HG03520 (cell line): Measurements from ENCODE around the gene CD209.

ENCODE experiments used
- ATAC-seq: cut with Tn5 transposase; IDR thresholded peaks from one replicate; pipeline ENCODE4 v1.9.1; 2021; ENCODE audit warnings: mild to moderate bottlenecking, moderate library complexity; ENCODE audit not compliant: unreplicated experiment

Gene CD209

GRCh38 chr19:7706188-7706954 is 41.0 kb downstream of the CD209 start:
- no peak for ATAC-seq

DNA sequence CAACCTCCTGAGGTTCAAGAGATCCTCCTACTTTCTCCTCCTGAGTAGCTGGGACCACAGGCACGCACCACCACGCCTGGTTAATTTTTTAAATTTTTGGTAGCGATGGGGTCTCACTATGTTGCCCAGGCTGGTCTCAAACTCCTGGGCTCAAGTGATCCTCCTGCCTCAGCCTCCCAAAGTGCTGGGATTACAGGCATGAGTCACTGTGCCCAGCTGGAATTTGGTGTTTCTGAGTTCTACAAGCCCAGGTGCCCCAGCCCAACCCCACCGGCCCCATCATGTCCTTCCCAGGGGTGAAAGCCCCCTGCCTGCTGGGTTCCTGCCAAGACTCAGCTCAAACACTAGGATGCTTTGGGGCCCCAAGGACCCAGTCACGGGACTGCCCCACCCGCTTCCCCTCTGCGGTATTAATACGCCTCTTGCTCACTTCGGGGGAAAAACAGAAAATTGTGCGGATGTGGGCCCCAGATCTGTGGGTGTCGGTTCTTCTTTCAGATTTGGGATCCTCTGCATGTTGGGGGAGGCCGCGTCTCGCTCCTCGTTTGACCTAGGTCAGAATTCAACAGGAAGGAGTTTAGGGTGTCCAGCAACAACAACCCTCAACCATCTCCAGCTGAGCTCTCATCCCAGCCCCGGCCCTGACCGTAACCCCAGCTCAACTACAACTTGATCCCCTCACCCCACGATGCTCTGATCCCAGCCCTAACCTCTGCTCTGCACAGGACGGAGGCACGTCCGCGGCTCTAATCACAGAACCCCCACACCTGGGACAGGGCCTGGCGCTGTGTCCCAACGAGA is 41.7 kb downstream of the CD209 start:
- ATAC-seq, result no peak

- ATAC-seq, result no peak
Measured at GRCh38 chr19:7704280-7705060, 42.9 kb downstream of the CD209 start.

- ATAC-seq, result no peak
Measured at GRCh38 chr19:7703332-7703731, 44.0 kb downstream of the CD209 start.

DNA sequence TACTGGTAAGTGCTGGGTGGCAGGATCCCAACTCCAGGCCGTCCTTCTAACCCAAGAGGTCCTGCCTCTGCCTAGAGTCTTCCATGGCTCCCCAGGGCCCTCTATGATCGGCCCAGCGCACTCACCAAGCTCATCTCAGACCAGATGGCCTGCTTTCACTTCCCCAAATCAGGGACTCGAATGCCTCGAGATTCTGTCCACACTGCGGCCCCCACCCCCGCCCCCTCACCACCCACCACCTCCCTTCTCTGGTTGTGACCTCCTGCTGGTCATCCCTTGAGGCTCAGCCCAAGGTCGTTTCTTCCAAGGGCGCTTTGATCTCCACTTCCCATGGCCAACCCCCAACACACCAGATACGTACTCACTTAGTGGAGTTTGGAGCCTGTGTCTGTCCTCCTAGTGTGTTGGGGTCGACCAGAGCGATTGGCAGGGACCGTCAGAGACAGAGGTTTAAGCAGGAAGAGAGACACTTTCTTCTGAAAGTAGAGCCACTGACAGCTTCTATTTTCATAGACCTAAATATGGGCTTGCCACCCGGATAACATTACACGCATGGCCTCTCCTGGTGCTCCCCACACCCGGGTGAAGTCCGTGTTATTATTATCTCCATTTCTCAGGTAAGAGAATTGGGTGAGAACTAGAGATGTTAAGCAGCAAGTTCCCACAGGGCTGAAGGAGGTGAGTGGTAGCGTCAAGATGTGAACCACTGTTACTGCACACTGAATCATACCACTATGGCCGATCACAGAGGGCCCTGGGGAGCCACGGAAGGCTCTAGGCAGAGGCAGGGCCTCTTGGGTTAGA is 45.5 kb downstream of the CD209 start, which contains the start of gene FCER2:
TSS of gene FCER2 (minus strand) at position 478 of the 804 bp plus-strand sequence. CDS start 2,371 bp downstream, outside the sequence.
- ATAC-seq, result no peak

GRCh38 chr19:7701049-7701653 is 46.2 kb downstream of the CD209 start:
- no peak for ATAC-seq

DNA sequence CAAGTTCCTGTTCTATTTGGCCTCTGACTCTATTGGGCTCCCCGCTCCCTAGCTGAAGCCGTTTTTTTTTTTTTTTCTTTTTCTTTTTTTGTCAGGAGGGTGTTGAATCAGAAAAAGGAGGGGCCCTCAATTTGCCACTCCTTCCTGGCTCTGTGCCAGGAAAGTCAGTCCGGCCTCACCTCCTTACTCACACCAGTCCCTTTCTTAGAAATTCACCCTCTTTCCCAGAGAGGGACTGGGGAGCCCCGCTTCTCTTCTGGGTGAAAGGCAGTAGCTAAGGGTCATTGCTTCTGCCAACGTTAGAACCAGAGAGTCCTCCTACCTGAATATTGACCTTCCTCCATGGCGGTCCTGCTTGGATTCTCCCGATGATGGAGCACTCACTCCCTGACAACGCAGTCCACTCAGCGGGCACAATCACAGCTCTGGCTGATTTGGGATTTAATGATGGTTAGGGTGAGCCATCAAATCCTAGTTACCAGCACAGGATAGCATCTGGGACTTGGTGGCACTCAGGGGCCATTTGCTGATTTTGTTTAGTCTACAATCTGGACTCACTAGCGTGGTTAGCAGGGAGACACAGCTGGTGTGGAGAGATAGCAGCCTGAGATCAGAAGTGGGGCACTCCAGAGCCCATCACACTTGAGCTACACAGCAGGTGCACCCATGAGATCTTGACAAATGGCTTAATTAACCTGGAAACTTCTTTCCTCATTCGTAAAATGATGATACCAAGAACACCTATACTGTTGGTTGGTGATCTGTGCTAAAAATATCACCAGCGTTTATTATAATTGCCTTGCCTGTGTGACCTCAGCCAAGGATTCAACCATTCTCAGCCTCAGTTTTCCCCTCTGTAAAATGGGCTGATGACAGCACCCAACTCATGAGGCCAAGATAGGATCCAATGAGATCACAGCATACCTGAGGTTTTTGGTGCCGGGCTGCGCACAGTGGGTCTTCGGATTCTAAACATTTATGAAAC is 47.6 kb downstream of the CD209 start:
- ATAC-seq, result no peak

DNA sequence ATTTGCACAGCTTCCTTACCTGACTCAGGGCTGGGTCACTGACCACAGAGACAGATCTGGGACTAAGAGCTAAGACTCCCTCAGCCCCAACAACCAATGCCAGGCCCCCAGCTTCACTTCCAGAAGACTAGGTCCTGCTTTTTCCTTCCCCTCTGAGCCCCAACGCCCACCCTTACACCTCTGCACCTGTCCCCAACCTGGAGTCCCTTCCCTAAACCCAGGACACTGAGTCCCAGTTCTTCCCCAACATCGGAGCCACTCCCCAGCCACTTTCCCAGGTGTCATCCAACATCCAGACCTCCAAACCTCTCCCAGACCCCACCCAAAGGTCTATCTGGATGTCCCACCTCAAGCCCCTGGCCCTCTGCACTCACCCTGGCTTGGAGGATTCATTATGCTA is 48.3 kb downstream of the CD209 start:
- ATAC-seq, result no peak

- ATAC-seq, result no peak
Measured at GRCh38 chr19:7698583-7698982, 48.8 kb downstream of the CD209 start.

DNA sequence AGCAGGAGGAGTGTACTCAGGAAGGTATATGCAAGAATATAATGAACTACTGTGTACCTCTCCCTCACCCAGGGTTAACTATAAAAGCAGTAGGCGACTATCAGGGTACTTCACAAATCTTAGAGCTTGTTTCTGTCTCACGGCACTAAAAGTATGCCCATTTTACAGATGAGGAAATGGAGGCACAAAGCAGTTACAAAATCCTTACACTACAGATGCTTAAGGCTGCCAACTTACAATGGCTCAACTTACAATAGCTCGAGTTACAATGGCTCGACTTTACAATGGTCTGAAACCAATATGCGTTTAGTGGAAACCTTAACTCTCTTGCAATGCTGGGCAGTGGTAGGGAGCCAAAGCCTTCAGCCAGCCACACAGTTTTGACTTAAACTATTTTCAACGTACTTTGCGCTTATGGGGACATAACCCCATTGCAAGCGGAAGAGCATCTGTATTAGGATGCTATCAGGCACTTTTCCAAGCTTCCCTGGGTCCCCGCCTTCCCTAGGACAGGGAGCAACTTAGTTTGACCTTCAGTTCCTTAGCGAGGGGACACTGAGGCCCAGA is 49.5 kb downstream of the CD209 start:
- ATAC-seq, result no peak

DNA sequence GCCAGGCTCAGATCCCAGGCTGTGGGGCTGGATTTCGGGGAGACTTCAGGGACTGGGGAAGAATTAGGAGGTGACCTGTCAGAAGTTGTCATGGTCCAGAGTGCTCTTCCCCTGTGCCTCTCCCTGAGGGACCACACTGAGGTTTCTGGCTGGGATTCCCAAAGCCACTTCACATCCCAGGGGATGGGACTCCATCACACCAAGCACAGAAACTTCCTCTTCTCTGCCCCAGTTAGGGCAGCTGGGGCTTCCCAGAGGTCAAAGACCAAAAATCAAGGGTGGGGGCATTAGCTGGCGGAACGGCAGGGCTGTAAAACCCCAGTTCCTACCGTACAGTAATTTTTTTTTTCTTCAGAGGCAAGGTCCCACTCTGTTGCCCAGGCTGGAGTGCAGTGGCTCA is 52.8 kb downstream of the CD209 start:
- no peak for ATAC-seq

- ATAC-seq, result no peak
Measured at GRCh38 chr19:7692417-7693088, 54.8 kb downstream of the CD209 start.

GRCh38 chr19:7691497-7691896 is 55.8 kb downstream of the CD209 start:
- ATAC-seq, result no peak

DNA sequence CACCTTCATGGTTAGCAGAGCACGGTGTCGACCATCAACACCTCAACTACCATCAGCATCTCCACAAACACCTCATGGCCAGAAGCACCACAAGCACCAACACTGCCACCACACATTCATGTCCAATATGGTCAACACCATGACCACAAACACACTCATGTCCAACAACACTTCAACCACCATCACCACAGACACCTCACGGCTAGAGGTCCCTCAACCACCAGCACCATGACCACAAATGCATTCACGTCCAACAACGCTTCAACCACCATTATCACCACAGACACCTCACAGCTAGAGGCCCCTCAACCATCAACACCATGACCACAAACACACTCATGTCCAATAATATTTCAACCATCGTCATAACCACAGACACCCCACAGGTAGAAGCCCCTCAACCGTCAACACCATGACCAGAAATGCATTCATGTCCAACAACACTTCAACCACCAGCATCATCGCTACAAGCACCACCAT is 56.5 kb downstream of the CD209 start:
- no peak for ATAC-seq
